HFFc6 (cell line): ENCODE measurements around the gene NAGS. TPM values are rescaled to one million over a fixed set of nuclear protein-coding genes. Genes with fewer than 3 reads are reported as not detected.

Experiments used
- DNase-seq: peaks from one replicate; pipeline ENCODE4 v3.0.0-alpha.2; 2018
- H3K27ac Mint-ChIP-seq: 2 replicates; pipeline ENCODE4 v1.8.0; 2020; ENCODE audit warnings: mild to moderate bottlenecking, mixed read lengths
- H3K27me3 Mint-ChIP-seq: 2 replicates; pipeline ENCODE4 v1.8.0; 2021; ENCODE audit warnings: mild to moderate bottlenecking, moderate library complexity, mixed read lengths; ENCODE audit not compliant: insufficient read depth
- H3K36me3 Mint-ChIP-seq: 2 replicates; pipeline ENCODE4 v1.8.0; 2021; ENCODE audit warnings: low read depth, mixed read lengths
- H3K4me1 Mint-ChIP-seq: 2 replicates; pipeline ENCODE4 v1.8.0; 2020; ENCODE audit warnings: low read depth, mixed read lengths
- H3K4me3 Mint-ChIP-seq: 2 replicates; pipeline ENCODE4 v1.8.0; 2020; ENCODE audit warnings: mild to moderate bottlenecking, moderate library complexity, mixed read lengths
- H3K9me3 Mint-ChIP-seq: 2 replicates; pipeline ENCODE4 v1.8.0; 2020; ENCODE audit warnings: mild to moderate bottlenecking, mixed read lengths
- CTCF ChIP-seq: fragments of 200-600 bp; sonication (generic); IDR thresholded peaks from 2 replicates; pipeline ENCODE4 v1.5.0; 2021; ENCODE audit warnings: antibody characterized with exemption, mild to moderate bottlenecking
- total RNA-seq, 6 experiments: library from RNA; stranded (reverse); fragmentation: NEBNext Ultra II Directional; extraction: Animal tissue kit (Norgen Biotek cat#: 25700); gene quantifications; 2 replicates in 1 of 6; 3 replicates in 5 of 6; pipeline ENCODE4 v1.2.3, GENCODE V29; 2021

NAGS gene
- total RNA-seq, 6 experiments from 2014 or later, result 0.63 to 1.1 (median 0.91) TPM

- H3K9me3 Mint-ChIP-seq, result no peaks in the 10 kb centered on the region
- H3K4me1 Mint-ChIP-seq, result no peaks in the 10 kb centered on the region
- peak overlapping the region; percentile 51; the same call in 1 of the 2 replicates for H3K27ac Mint-ChIP-seq
- DNase-seq, result no peak
- peaks cover 8% of the 10 kb centered on the region; the same call in 1 of the 2 replicates for H3K36me3 Mint-ChIP-seq
- no peak for TF ChIP-seq CTCF
- H3K4me3 Mint-ChIP-seq, result no peak overlapping the region
- peaks cover 4% of the 10 kb centered on the region for H3K27me3 Mint-ChIP-seq
Observed at GRCh38 chr17:44023545-44024270, 19.3 kb downstream of the NAGS start.

- no peak overlapping the region for H3K27ac Mint-ChIP-seq
- H3K27me3 Mint-ChIP-seq, result peaks cover 4% of the 10 kb centered on the region
- no peak for DNase-seq
- no peak overlapping the region for H3K4me3 Mint-ChIP-seq
- no peak for TF ChIP-seq CTCF
- H3K36me3 Mint-ChIP-seq, result peaks cover 12% of the 10 kb centered on the region
- no peaks in the 10 kb centered on the region for H3K4me1 Mint-ChIP-seq
- H3K9me3 Mint-ChIP-seq, result no peaks in the 10 kb centered on the region
Observed at GRCh38 chr17:44024271-44024663, 19.8 kb downstream of the NAGS start.

- Mint-ChIP-seq H3K27ac (no peak overlapping the region), H3K4me1 (no peaks in the 10 kb centered on the region)
- no peak for DNase-seq
Observed at GRCh38 chr17:44024853-44025252, 20.4 kb downstream of the NAGS start.

GRCh38 chr17:44029736-44030135 lies 25.3 kb downstream of the NAGS start:
- peaks cover 6% of the 10 kb centered on the region; the same call in 1 of the 2 replicates for H3K4me1 Mint-ChIP-seq
- no peaks in the 10 kb centered on the region for H3K9me3 Mint-ChIP-seq
- H3K27me3 Mint-ChIP-seq, result no peaks in the 10 kb centered on the region
- H3K4me3 Mint-ChIP-seq, result no peak overlapping the region
- H3K36me3 Mint-ChIP-seq, result peaks cover 35% of the 10 kb centered on the region
- DNase-seq, result no peak
- TF ChIP-seq CTCF, result no peak
- peak overlapping the region; percentile 15; the same call in 1 of the 2 replicates for H3K27ac Mint-ChIP-seq

More at GRCh38 chr17:44024853-44025252, 20.4 kb downstream of the NAGS start:
- Mint-ChIP-seq H3K4me3 (no peak overlapping the region), H3K9me3 (no peaks in the 10 kb centered on the region), H3K27me3 (peaks cover 4% of the 10 kb centered on the region), H3K36me3 (peaks cover 17% of the 10 kb centered on the region)
- TF ChIP-seq CTCF, result no peak

- H3K4me1 Mint-ChIP-seq, result peaks cover 6% of the 10 kb centered on the region; the same call in 1 of the 2 replicates
- H3K9me3 Mint-ChIP-seq, result no peaks in the 10 kb centered on the region
- no peak for TF ChIP-seq CTCF
- peaks cover 35% of the 10 kb centered on the region for H3K36me3 Mint-ChIP-seq
- H3K27ac Mint-ChIP-seq, result no peak overlapping the region
- no peaks in the 10 kb centered on the region for H3K27me3 Mint-ChIP-seq
- no peak overlapping the region for H3K4me3 Mint-ChIP-seq
- no peak for DNase-seq
Observed at GRCh38 chr17:44030482-44030881, 26.1 kb downstream of the NAGS start.
